C4-2B (cell line): ENCODE results near the gene FGGY.
"Not testable (repeated sequence)": the region's sequence is repeated elsewhere in the genome, so short reads cannot be mapped to it uniquely, and the experiment has no call there.

Experiments used
- ZFX ChIP-seq: fragments of 450-650 bp; IDR thresholded peaks from 2 replicates; pipeline ENCODE4 v1.6.1; 2017
- TF ChIP-seq, protein P1 (sequence below): fragments of 450-650 bp; conservative IDR thresholded peaks from 2 replicates; pipeline ENCODE4 v1.5.1; 2017; ENCODE audit warnings: mild to moderate bottlenecking

DNA sequence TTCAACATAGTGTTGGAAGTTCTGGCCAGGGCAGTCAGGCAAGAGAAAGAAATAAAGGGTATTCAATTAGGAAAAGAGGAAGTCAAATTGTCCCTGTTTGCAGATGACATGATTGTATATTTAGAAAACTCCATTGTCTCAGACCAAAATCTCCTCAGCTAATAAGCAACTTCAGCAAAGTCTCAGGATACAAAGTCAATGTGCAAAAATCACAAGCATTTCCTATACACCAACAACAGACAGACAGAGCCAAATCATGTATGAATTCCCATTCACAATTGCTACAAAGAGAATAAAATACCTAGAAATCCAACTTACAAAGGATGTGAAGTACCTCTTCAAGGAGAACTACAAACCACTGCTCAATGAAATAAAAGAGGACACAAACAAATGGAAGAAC is 168.6 kb downstream of the FGGY start:
- TF ChIP-seq, protein P1, sequence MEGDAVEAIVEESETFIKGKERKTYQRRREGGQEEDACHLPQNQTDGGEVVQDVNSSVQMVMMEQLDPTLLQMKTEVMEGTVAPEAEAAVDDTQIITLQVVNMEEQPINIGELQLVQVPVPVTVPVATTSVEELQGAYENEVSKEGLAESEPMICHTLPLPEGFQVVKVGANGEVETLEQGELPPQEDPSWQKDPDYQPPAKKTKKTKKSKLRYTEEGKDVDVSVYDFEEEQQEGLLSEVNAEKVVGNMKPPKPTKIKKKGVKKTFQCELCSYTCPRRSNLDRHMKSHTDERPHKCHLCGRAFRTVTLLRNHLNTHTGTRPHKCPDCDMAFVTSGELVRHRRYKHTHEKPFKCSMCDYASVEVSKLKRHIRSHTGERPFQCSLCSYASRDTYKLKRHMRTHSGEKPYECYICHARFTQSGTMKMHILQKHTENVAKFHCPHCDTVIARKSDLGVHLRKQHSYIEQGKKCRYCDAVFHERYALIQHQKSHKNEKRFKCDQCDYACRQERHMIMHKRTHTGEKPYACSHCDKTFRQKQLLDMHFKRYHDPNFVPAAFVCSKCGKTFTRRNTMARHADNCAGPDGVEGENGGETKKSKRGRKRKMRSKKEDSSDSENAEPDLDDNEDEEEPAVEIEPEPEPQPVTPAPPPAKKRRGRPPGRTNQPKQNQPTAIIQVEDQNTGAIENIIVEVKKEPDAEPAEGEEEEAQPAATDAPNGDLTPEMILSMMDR, result not testable (repeated sequence)
- TF ChIP-seq ZFX, result not testable (repeated sequence)
